SIG-M5 treated with dmso at 0.1 percent for 504 hours (cell line): ENCODE results near the gene GNA12.

ENCODE experiments used
- DNase-seq: peaks from one replicate; lab custom pipeline; 2025; ENCODE audit not compliant: unreplicated experiment; lab: John Stamatoyannopoulos, UW

Gene GNA12

DNA sequence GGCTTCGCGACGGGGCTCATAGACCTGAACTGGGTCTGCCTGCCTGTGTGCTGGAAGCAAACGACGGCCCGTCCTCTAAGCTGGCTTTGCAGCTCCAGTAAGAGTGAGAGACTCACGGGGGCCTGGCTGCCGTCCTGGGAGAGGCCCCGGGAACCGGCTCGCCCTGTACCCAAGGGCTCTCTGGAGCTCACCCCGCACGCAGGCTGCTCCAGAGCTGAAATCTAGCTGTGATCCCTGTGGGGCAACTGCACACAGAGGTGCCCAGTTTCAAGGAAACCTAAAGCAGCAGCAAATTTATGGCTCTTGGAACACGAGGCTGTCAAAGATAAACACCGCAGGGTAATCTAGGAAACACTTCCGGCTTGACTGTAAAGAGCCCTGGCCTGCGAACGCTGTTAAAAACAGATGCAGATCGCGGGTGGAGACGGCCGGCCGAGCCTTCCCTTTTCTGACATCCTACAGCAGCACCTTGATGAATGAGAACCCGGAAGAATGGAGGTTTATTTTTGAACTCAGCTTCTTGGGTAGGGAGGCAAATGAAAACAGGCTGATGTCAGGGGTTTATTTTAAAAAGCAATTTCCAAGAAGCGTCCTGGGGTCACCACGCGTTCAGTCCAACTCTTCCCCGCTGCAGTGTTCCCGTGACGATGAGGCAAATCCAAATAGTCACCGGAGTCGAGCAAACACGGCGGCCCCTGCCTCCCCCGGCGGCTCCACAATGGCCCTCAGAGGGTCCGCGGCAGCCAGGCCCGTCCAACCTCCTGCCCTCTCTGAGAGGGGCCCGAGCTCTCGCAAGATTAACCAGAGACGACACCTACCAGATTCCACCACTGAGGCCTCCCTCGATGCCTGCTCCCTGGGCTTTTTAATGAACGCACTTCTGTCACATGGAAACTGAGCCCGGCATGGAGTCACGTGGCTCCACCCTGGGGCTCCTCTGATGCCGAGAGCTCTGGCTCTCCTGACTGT is 126.5 kb downstream of the GNA12 start:
- DNase-seq, result no peak

DNA sequence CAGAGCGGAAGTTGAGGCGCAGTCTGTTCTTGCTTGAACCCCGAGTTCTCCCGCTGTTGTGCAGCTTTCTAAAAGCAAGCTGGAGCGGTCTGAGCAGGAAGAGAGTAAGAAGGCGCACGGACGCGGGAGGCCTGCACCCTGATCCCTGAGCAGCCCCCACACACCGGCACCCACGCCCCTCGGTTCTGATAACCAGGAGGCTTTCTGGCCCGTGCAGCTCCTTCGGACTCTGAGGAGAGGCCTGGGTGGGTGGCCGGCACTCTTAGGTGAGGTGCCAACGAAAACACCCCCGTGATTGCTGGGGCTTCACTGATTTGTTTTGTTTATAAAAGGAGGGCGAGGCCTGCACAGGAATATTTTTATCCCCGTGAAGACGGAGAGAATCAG is 127.2 kb downstream of the GNA12 start:
- DNase-seq, result no peak

DNA sequence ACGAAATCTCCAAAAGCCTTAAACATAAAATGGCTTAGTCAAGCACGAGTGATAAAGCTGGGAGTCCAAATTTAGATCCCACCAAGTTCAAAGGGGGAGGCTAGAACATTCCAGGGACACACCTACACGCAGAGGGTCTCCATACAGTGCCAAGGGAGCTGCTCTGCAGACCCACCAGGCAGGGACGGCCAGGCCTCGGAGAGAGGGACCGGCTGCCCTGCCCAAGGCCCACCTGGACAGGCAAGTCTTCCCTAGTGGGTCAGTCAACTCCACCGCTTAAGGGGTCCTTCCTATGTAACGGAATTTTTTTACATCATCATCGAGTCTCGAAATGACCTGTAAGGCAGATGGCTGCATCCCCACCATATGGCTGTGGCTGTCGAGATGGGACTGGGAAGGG is 127.6 kb downstream of the GNA12 start:
- DNase-seq, result no peak

DNA sequence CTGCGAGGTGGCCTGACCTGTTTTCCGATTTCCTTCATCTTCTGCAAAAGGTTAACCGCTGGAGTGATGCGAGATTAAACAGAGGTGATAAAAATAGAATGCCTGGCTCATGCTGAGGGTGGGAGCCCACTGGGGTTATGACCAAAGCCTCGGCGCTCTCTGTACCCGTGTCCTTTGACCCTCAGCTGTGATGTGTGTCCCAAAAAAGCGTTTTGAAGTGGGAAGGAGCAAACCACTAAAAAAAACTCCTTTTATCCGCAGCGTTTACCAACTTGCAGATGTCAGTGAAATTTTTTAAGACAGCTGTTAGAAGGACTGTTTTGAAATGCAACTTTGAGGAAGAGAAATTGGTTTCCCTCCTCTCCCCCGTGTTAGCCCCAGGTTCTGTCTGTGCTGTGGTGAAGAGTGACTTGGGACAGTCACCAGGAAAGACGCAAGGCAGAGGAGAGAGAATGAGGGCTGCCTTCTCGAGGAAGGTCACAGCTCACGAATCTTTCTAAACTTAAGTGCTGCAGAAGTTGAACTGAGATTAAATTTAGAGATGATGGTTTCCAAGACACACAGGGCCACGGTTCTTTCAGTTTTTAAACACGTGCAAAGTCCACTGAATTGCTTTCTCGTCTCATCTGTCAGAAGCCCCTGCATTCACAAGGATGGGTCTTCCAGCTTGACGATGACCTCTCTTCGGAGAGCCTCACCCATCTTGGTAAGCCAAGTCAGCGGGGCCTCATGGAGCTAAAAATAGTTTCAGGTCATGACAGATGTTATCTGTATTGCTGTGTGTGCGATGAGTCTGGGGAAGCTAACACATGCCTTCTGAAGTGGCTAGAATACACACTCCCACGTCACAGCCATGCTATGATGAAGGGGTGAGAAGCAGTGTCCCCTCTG is 128.5 kb downstream of the GNA12 start:
- peak; percentile 76 for DNase-seq

DNA sequence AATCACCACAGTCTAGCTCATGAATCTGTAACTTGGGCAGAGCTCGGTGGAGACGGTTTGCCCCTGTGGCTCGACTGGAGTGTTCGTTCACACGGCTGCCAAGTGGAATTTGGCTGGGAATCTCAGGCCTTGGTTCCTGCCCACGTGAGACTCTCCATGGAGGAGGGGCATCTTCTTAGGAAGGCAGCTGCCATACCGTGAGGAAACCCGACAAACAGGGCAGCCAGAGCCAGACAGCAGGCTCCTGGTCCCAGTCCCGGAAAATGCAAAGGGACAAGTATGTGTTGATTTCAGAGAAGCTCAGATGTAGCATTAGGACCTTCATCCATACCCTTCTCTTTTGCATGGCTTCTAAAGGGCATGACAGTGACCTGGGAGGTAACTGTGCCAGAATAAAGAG is 129.5 kb downstream of the GNA12 start:
- DNase-seq, result no peak

DNA sequence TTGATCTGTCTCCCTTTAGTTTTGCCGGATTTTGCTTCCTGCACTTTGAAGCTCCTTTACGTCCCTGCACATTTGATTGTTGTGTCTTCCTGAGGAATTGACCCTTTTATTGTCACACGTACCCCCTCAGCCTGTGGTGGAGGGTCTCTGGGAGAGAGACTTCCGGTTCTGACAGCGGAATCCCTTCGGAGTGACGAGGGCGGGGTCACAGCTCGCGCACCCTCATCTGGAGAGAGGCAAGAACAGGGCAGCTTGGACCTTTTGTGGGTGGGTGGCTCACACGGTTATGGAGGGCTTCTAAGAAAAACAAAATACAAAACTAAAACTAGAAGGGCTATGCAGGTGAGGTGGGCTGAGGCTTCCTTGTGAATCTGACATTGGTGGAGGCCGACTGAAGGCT is 130.1 kb downstream of the GNA12 start:
- DNase-seq, result no peak

DNA sequence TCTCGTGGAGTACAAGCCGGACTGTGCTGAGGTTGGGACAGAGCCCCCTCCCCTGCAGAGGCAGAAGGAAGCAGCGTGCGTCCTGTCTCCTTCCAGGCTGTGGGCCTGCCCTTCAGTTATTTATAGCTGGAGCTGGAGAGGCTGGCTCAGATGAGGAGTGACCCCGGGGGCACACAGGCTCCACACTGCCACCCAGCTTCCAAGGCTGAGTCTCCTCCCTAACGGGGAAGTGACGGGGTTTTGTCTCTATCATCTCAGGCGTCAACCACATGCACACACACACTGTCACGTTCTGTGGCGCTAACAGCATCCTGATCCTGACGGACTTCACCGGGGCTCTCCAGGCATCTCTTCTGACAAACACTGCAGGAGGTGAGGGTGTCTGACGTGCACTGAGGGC is 130.7 kb downstream of the GNA12 start:
- DNase-seq, result peak; percentile 11

DNA sequence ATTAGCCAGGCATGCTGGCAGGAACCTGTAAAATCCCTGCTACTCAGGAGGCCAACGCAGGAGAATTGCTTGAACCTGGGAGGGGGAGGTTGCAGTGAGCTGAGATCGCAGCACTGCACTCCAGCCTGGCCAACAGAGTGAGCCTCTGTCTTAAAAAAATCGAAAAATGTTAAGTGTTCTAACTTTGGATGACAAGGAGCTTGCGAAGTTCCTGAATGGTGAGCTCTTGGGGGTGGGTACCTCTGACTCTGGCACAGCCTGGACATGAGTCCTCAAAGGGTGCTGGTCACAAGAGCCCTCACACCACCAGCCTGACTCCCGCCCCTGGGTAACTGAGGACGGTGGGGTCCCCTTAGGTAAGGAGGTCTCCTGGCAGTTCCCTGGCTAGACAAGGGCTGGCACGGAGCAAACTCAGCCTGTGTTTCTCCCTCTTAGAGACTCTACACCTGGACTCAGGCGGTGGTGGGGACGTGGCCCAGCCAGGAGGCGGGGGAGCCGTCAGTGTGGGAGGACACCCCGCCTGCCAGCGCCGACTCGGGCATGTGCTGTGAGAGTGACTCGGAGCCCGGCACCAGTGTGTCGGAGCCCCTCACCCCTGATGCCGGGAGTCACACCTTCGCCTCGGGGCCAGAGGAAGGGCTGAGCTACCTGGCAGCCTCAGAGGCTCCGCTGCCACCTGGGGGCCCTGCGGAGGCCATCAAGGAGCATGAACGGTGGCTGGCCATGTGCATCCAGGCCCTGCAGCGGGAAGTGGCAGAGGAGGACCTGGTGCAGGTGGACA is 132.0 kb downstream of the GNA12 start:
- DNase-seq, result no peak

DNA sequence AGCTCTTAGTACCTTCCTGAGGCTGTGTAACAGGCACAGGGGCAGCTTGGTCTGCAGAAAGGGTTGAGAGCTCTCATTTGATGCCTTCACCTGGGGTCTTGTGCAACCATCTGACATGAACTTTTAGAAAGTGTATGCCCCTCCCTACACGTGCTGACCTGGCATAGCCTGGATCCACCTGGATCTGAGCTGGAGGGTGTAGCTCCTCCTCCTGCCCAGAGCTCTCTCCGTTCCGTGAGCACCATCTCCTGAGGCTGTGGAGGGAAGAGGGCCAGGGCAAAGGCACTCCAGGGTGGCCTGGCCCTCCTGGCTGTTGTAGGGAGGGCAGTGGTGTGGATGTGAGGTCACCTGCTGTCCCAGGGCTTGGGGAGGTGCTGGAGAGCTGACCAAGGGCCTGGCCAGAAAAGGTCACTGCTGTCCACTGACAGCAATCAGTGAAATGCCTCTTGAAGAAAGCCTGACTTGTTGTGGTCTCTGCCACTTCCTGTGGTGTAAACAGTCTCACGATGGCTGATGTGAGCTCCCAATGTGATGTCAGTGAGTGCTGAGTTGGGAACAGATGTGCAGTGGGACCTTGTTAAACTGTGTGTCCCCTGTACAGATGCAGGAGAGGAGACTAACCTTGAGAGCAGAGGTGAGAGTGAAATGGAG is 133.1 kb downstream of the GNA12 start:
- no peak for DNase-seq

DNA sequence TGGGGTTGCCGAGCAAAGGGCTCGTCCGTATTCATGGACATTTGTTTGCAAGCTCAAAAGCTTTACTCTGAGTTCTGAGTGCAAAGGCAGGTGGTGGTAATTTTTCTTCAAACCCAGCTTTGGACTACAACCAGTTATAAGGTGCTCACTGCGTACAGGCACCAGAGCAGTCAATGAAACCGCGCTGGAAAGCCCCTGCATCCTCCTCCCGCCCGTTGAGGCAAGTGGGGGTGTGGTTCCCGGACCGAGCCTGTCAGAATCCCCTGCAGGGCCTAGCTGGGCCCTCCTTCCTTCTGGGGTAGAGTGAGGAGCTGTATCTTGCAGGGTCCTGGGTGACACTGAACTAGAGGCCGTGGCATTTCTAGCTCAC is 133.8 kb downstream of the GNA12 start:
- no peak for DNase-seq

DNA sequence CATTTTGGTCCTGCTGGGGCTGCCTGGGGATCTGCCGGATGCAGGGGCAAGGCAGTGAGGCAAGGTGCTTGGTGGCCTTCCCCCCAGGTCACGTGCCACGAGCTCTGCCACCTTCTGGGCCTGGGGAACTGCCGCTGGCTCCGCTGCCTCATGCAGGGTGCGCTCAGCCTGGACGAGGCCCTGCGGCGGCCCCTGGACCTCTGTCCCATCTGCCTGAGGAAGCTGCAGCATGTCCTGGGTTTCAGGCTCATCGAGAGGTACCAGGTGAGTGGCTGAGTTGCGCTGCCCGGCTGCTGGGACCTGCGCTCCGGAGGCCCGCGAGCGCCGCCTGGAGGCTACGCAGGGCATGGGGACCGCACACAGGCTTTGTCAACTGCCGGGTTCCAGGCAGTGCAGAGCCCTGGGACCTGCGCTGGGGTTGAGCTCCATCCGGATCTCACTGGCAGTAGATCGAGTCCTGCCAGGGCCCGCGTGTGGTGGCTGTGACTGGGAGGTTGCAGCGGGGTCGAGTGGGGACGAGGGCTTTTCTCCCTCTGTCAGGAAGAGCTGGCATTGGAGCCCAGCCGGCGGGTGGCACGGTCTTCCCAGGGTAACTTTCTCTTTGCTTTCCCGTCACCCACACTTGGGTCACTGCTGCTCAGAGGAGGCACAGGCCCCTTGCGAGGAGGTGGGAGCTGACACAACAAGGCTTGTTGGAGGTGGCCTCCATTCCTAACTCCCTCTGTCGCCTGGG is 134.4 kb downstream of the GNA12 start:
- peak; percentile 47 for DNase-seq

DNA sequence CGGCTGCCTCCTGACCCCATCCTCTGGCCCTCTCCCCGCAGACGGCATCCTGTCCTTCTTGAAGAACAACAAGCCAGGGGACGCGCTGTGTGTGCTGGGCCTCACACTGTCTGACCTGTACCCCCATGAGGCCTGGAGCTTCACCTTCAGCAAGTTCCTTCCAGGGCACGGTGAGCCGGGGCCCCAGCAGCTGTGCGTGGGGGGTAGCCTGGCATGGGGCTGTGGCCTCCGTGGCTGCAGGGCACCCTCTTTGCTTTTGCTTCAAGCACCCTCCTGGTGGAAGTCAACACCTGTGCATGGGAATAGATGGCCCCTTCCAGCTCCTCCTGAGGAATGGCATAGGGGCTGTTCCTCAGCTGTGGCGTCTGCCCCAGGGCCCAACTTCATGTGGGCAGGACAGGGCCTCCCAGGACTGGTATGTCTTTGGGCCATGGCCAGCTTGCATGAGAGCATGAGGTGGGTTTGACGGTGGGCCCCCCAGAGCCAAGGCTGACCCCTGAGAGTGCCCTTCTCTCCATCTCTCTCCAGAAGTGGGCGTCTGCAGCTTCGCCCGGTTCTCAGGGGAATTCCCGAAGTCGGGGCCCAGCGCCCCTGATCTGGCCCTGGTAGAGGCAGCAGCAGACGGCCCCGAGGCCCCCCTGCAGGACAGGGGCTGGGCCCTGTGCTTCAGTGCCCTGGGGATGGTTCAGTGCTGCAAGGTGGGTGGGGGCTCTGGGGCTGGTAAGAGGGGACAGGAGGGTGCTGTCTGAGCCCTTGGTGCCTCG is 135.4 kb downstream of the GNA12 start:
- DNase-seq, result no peak

DNA sequence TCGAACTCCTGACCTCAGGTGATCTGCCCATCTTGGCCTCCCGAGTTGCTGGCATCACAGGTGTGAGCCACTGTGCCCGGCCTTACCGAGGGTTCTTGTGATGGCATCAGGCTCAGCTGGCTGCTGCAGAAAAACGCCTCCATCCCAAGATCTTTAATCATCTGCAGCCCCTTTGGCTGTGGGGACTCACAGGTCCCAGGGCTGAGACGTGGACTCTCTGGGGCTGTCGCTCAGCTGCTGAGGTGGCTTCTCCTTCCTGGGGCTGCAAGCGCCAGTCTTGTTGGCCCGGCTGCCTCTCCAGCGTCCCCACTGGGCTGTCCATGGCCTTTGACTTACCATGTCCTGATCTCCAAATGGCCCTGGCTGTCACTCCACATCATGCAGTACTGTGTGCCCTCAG is 136.1 kb downstream of the GNA12 start:
- no peak for DNase-seq

DNA sequence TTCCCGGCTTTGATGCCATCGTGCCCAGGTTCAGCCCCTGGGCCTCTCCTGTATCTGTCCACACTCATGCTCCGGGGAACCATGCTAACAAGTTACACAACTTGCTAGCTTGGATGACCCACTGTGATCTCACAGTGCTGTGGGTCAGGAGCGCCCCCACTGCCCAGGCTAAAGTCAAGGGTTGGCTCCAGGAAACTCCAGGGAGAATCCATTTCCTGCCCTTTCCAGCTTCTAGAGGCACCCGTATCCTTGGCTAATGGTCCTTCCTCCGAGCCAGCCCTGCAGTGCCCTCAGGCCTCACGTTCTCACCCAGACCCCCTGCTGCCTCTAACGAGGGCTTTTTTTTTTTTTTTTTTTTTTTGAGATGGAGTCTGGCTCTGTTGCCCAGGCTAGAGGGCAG is 136.6 kb downstream of the GNA12 start:
- DNase-seq, result no peak

DNA sequence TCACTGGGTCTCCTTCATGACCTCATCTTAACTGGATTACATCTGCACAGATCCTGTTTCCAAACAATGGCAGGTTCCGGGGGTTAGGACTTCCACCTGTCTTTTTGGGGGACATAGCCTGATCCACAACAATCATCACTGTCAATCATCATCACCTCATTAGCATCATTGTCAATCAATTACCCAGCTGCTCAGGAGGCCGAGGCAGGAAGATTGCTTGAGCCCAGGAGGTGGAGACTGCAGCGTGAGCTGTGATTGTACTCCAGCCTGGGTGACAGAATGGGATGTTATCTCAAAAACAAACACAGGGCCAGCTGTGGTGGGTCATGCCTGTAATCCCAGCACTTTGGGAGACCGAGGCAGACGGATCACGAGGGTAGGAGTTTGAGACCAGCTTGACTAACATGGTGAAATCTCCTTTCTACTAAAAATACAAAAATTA is 137.4 kb downstream of the GNA12 start:
- DNase-seq, result no peak

DNA sequence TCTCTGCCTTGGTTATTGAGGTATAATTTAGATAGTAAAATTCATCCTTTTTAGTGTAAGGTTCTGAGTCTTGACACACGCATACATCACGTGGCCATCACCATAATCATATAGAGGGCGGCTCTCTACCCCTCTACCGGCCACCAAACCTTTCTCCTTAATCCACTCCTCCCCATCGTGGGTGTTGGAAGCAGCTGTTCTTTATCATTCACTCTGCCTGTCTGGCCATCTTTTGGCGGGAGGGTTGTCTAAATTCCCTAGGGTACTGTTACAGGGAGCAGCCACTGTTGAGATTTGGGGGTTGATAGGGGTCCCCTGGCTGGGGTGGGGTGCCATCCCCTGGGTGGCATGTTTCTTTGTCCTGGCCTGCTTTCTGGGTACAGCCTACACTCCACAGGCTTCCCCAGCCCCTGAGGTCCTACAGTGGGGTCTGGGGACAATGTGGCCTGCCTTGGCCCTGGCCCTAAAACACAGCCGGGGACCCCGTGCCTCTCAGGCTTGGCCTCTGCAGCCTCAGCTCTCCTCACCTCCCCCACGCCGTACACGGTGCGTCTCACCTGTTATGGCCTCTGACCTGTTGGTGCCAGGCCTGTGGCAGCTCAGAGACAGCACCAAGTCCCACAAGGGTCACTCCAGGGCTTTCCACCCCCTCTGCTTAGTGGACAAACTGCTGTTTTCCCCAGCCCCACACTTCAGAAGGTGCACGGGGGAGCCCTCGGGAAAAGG is 138.6 kb downstream of the GNA12 start:
- DNase-seq, result no peak

DNA sequence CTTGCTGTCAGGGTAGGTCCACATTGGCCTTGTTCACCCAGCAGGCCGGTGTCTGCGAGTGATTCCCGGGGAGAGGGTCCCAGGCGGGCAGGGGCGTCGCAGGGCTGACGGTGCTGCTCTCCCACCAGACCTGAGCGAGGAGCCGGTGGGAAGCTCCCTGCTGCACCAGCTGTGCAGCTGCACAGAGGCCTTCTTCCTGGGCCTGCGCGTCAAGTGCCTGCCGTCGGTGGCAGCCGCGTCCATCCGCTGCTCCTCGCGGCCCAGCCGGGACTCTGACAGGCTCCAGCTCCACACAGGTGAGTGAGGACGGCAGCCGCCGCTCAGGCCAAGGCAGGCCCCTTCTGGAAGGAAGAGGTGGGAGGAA is 141.5 kb downstream of the GNA12 start:
- no peak for DNase-seq

DNA sequence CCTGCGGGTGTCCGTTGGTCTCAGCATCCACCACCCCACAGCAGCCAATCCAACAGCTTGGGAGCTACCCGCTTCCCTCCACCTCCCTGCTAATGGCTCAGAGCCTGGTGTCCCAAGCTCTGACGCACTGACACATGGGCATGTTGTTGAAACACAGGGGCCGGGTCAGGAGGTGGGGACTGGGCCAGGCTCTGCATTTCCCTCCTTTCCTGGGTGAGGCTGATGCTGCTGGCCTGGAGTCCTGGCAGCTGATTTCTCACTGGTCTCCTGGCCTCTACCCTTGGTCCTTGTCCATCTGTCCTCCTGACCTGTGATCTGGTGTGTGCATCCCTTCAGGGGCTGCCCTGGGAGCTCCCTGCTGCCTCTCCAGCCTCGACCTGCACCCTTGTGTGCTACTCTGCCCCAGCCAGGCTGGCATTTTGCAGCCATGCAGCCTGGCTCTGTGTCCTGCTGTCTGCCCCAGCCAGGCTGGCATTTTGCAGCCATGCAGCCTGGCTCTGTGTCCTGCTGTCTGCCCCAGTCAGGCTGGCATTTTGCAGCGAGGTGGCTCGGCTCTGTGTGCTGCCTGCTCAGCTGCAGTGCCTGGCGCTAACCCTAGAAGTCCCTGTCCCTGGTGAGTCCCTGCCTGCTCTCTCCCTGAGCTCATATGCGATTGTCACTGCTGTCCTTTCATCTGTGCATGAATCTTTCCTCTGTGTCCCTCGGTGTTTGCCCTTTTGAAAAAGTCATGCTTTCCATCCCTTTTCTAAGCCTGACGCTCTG is 142.1 kb downstream of the GNA12 start:
- no peak for DNase-seq
